SIG-M5 treated with dmso at 0.1 percent for 504 hours (cell line): ENCODE measurements around the gene MKKS.

Source experiments
- DNase-seq: peaks from one replicate; lab custom pipeline; 2025; ENCODE audit not compliant: unreplicated experiment; lab: John Stamatoyannopoulos, UW

MKKS gene

DNA sequence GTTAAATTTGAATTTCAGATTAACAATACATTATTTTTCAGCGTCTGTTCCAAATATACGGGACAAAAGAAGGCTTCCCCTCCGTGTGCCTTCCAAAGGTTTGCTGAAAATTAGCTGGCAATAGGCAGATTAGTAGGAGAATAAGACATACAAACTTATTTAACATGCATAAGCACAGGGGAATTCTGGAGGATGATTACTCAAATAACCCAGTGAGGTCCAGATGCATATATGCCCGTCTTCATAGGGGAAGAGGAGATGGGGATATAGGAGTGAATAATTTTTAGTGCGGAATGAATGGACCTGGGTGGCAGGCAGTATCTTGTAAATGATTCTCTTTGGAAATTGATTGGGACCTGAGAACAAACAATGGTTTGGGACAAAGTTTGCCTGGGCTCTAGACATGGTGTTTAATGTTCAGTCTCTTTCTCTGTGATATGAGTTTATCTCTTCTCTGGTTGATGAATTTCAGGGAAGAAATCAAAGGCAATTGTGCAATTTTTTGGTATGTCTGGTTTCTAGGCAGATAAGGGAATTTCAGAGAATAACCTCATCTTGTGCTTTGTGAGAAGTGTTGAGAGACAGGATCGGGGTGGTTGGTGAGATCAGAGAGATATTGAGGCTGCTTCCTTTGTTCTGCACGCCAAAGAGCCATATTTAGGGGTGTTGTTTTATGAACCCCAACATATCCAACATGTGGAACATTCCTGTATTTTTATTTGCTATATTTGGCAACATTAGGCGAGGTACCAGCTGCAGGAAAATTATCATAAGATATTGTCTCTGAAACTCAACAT lies 63.7 kb downstream of the MKKS start:
- no peak for DNase-seq

DNA sequence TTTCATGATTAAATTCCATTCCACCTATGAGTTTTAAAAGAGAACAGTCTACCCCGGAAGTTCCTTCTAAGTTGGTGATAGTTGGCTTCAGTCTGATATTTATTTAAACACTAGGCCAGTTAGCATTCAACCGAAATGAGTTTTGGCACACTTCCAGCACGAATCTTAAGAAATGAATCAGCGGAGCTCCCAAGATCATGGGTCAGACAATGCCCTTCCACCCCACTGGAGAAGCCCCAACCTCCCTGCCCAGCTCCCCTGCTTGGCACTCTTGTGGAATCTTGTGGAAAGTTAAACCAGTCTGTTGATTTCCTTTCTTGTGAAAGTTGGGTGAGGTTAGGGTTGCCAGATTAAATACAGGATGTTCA lies 64.3 kb downstream of the MKKS start:
- DNase-seq, result no peak

DNA sequence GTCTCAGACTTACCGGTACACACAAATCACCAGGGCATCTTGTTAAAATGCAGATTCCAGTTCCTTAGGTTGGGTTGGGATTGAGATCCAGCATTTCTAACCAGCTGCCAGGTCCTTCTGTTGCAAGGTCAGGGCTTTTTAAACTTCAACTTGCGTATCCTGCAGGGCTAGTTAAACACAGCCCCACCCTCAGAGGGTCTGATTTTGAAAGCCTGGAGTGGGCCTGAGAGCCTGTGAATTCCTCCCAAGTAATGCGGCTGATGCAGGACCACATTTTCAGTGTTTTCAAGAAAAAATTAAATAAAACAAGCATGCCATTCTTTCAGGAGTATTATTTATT lies 65.3 kb downstream of the MKKS start:
- DNase-seq, result no peak

DNA sequence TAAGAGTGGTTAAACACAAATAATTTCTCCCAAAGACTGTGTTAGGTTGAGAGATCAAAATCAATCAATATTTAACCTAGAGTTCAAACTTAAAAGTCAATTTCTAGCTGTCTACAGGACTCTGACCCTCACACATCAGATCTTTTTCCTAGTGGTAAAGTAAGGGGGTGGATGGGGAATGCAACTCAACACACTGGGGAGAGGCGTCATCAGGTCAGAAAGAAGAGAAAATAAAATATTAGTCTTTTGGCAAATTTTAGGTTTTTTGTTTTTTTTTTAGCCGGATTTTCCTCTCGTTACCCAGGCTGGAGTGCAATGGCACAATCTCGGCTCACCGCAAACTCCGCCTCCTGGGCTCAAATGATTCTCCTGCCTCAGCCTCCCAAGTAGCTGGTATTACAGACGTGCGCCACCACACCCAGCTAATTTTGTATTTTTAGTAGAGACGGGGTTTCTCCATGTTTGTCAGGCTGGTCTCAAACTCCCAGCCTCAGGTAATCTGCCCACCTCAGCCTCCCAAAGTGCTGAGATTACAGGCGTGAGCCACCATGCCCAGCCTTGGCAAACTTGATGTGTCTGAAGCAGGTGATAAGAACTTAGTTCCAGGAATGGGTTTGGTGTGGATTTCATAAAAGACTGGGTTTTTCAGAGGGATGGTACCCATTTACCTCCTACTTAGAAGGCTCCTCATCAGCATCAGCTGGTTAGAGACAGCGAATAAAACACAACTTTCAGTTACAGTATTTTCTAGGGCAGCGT lies 65.9 kb downstream of the MKKS start:
- no peak for DNase-seq

DNA sequence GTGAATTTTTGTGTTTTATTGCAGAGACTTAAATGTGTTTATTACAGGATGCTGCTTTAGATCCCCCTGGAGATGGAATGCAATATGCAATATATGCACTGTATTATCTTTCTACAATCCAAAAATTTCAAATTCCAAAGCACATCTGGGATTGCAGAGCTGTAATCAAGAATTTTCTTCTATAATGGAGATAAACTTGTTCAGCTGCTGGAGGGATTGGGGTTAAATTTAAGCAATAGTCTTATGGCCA lies 66.4 kb downstream of the MKKS start:
- no peak for DNase-seq

DNA sequence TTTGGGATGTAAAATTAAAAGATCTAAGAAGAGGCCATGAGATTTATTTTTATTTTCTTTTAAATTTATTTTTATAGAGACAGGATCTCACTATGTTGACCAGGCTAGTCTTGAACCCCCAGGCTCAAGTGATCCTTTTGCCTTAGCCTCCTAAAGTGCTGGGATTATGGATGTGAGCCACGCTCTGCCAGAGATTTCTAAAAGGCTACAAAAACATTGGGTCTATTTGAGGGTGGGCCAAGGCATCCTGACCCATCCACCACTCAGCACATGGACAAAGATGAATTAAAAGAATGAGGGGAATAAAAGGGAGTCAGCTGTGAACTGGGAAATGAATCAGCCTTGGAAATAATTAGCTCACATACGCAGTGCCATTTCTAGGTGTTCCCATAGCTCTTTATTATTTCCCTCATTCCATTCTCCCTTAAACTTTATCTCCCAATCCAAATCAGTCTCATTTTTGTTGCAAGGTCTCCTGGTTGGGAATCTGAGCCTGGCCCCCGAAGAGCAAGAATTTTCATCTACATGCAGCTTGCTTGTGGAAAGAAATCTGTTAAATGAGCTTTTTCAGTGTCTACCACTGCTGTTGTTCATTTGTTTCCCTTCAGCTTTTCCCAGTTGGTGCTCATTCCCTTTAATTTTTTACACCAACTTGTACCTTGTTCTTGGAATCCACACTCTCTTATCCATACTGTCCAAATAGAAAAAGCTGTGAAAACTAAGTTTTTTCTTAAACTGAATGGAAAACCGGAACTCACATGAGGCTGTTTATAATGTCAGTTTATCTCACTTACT lies 66.9 kb downstream of the MKKS start:
- DNase-seq, result no peak

DNA sequence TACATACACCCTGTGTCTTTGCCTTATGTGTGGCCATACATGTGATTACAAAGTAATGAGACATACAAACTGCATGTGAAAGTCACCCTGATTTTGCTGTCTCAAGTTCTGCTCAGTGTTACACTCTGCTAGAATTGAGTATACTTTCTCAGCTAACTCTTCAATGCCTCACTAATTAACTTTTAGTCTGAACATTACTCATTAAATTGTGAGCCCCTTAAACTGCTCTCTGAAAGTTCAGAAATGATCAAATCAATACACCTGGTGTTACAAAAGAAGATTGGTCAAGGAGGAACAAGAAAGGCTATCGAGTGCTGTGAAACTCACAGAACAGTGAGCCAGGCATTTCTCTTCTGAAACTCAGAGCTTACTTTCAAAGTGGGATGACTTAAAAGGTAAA lies 71.3 kb downstream of the MKKS start:
- DNase-seq, result no peak

DNA sequence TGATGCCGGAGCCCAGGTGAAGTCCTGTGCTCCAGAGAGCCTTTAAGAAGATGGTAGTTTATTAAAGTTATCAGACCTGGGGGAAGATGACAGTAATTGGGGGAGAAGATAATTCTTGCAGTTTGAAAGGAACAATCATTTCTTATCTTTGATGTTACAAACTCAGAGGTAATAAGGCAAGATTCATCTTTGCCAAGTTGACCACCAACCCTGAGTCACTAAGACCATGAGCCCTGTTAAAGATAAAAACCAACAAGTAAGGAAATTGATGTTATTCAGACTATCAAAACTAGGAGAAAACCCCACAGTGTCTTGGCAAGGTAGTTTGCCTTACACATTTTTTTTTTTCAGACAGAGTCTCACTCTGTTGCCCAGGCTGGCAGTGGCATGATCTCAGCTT lies 73.1 kb downstream of the MKKS start:
- no peak for DNase-seq

DNA sequence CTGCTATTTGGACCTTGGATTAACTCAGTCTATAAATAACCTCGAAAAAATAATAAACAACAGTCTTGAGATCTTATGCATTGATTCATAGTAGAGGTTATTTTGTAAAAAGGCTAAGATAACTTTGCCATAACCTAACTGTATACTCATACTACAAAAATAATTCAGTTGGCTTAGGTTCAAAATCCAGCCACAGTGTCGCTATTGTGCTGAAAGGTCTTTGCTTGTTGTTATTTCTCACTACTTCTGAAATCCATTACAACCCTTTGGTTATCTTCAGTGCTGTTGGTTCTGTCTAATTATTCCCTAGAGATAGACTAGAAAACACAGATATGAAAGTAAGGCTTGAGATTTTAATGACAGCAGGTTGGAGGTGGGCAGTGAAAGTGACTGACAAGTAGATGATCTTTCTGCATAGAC lies 74.4 kb downstream of the MKKS start:
- no peak for DNase-seq

DNA sequence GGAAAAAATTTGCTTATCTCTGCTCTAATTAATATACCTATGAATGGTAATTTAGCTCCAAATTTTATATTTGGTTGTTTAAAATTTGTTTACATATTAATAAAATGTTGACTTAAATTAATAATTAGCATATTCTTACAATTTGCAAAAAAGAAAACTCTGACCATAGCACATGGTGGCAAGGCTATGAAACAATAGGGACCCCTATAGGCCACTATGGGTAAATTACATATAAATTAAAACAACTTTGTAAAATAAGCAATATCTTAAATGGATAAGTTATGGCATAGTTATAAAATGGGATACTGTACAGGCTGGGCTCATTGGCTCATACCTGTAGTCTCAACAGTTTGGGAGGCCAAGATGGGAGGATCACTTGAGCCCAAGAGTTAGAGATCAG lies 76.0 kb downstream of the MKKS start:
- DNase-seq, result no peak

DNA sequence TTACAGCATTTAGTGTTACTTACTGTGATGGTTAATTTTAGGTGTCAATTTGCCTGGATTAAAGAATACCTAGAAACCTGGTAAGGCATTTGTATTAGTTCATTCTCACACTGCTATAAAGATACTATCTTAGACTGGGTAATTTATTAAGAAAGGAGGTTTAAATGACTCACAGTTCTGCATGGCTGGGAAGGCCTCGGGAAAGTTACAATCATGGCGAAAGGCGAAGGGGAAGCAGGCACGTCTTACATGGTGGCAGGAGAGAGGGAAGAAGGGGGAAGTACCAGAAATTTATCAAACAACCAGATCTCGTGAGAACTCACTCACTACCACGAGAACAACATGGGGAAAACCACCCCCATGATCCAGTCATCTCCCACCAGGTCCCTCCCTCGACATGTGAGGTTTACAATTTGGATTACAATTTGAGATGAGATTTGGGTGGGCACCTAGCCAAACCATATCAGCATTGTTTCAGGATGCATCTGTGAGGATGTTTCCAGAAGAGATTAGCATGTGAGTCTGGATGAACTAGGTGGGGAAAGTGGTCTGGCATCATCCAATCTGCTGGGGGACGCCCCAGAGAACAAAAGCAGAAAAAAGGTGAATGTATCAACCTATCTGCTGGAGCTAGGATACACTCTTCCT lies 76.8 kb downstream of the MKKS start:
- no peak for DNase-seq

DNA sequence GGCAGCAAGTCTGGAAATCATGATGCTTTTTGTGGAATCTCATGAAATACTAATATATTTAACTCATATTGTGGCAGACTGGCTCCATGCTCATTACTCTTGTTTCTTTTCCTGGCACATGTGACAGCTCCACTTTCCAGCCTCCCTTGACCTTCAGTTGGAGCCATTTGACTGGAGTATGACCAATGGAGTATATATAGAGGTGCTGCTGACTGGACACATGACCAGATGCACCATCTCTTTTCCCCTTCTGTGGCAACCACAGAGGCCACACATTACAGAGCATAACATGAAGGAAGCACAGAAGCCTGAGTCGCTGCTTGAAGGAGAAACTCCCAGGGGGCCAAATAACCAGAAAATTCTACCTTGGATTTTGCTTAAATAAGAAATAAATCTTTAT lies 77.4 kb downstream of the MKKS start:
- DNase-seq, result no peak

DNA sequence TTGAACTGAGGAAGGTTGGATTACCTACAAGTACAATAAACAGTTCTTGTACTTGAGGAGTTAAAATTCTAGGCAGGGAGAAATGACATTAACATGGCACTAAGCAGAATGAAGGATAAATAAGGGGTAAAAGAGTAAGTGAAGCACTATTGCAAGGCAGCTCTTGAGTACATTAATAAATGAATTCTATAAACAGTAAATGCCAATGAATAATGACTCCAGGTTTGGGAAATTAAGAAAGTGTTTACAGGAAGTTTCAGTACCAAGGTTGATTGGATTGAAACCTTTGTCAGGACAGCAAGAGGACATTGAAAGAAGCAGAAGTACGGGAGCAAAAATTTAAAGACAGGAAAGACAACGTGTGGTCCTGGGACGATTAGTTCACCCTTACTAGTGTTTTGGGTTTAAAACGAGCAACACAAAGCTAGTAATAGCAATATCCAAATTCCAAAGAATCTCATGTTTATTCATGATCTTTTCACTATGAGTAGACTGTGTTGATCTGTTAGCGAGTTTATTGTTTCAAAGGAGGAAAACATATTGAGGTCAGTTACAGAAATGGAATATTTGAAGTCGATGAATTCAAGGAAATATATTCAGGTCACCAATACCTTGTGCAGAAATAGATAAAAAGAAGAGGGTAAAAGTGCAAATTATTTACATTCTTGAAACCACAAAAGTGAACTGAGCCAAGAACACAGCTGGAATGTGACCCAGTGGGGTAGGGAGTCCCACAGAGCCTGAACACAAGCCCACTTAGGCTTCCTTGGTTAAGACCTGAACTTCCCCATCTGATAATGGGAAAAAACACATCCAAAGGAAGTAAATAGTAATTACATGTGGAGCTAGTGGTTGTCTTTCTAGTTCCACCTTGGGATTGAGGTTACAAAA lies 80.8 kb downstream of the MKKS start:
- DNase-seq, result no peak
